K562 (cell line): ENCODE measurements around the gene POLR2L. TPM values are rescaled to one million over a fixed set of nuclear protein-coding genes. Genes with fewer than 3 reads are reported as not detected.
A peak's percentile ranks its signal among the peaks of the same experiment; 100 is the strongest.

Experiments used
- ATAC-seq: fragments of 200-7000 bp; cut with Tn5 transposase; 3 replicates; pipeline ENCODE4 v1.9.1; 2020; ENCODE audit warnings: moderate library complexity
- BruUV-seq: library from RNA; stranded (reverse); fragments of 400-500 nt; replicated peaks from 2 replicates; lab custom pipeline; 2021; lab: Mats Ljungman, UMichigan
- CTCF ChIA-PET: fragments of 300-600 bp; formaldehyde crosslinking; extraction: SDS; loops from one replicate; lab custom pipeline; 2021; ENCODE audit warnings: low intra/inter-chr PET ratio; lab: Yijun Ruan, JAX
- POLR2A ChIA-PET: fragments of 300-600, 350-650 bp; sonication (Branson Sonifier 250); formaldehyde crosslinking; extraction: SDS; loops from one replicate; lab custom pipeline; 2021; ENCODE audit warnings: antibody characterized with exemption, inconsistent platforms; lab: Yijun Ruan, JAX
- DNase-seq, 4 experiments: peaks; one replicate each; pipeline versions ENCODE4 v3.0.0 to v3.0.0-alpha.2; 2011 to 2018; ENCODE audit warnings: low spot score in 3 of 4, mixed read lengths in 3 of 4; ENCODE audit errors: extremely low read depth in 1 of 4
- FAIRE-seq: peaks from 2 replicates; lab custom pipeline; 2011; peaks lifted over from hg19 to GRCh38; lab: Jason Lieb, UNC
- H2AFZ ChIP-seq: 2 replicates; pipeline ENCODE4 v1.6.0; 2011; ENCODE audit warnings: low read depth, low read length, control low read depth, inconsistent platforms
- H3K27ac ChIP-seq: fragments of 200-600 bp; 3 replicates; pipeline ENCODE4 v1.8.0; 2011; ENCODE audit warnings: low read depth, mild to moderate bottlenecking, control low read depth, inconsistent platforms, low read length, moderate library complexity, mixed read lengths; ENCODE audit errors: extremely low read depth
- H3K27me3 ChIP-seq, 2 experiments: fragments of 300-600 bp in 1 of 2; 2 replicates in 1 of 2; 3 replicates in 1 of 2; pipeline versions ENCODE4 v1.6.0 to v1.8.0; 2011; ENCODE audit warnings: inconsistent platforms in 2 of 2, low read length in 2 of 2, mild to moderate bottlenecking in 1 of 2, mixed read lengths in 1 of 2, moderate library complexity in 1 of 2; ENCODE audit not compliant: control insufficient read depth in 2 of 2, insufficient read depth in 2 of 2
- H3K36me3 ChIP-seq: fragments of 300-600 bp; 3 replicates; pipeline ENCODE4 v1.8.0; 2011; ENCODE audit warnings: mild to moderate bottlenecking, low read length, inconsistent platforms; ENCODE audit not compliant: control insufficient read depth, insufficient read depth
- H3K4me1 ChIP-seq, 2 experiments: fragments of 200-600 bp in 1 of 2; replicated peaks in 1 of 2; 2 replicates in 1 of 2; 3 replicates in 1 of 2; pipeline versions ENCODE4 v1.5.1 to v1.8.0; 2011; ENCODE audit warnings: inconsistent platforms in 2 of 2, low read length in 2 of 2, mild to moderate bottlenecking in 1 of 2, mixed read lengths in 1 of 2, moderate library complexity in 1 of 2; ENCODE audit not compliant: control insufficient read depth in 2 of 2, insufficient read depth in 2 of 2
- H3K4me2 ChIP-seq: 2 replicates; pipeline ENCODE4 v1.6.1; 2011; ENCODE audit warnings: low read length, control low read depth, inconsistent platforms, mixed read lengths; ENCODE audit not compliant: insufficient read depth
- H3K4me3 ChIP-seq: fragments of 200-600 bp; sonication (generic), shearing (Covaris generic); 2 replicates; pipeline ENCODE4 v1.5.1; 2016; ENCODE audit warnings: control low read depth, inconsistent platforms
- H3K79me2 ChIP-seq: fragments of 200-600 bp; 3 replicates; pipeline ENCODE4 v1.8.0; 2011; ENCODE audit warnings: low read length, inconsistent platforms; ENCODE audit not compliant: control insufficient read depth, insufficient read depth
- H3K9ac ChIP-seq, 2 experiments: 2 replicates each; pipeline versions ENCODE4 v1.6.0 to v1.6.1; 2011; ENCODE audit warnings: low read depth in 2 of 2, low read length in 2 of 2, control low read depth in 1 of 2, inconsistent platforms in 1 of 2, mild to moderate bottlenecking in 1 of 2, mixed read lengths in 1 of 2; ENCODE audit not compliant: insufficient read depth in 1 of 2
- H3K9me1 ChIP-seq: one replicate; pipeline ENCODE4 v1.6.0; 2011; ENCODE audit warnings: inconsistent platforms, mild to moderate bottlenecking, low read length, moderate library complexity; ENCODE audit not compliant: control insufficient read depth, insufficient read depth
- H3K9me3 ChIP-seq: replicated peaks from 2 replicates; pipeline ENCODE4 v1.5.1; 2011; ENCODE audit warnings: low read depth, low read length, inconsistent platforms; ENCODE audit not compliant: control insufficient read depth, insufficient read depth
- H4K20me1 ChIP-seq: replicated peaks from 2 replicates; pipeline ENCODE4 v1.6.1; 2011; ENCODE audit warnings: low read length, inconsistent platforms, mixed read lengths; ENCODE audit not compliant: control insufficient read depth, insufficient read depth
- POLR2AphosphoS2 ChIP-seq: IDR thresholded peaks from 2 replicates; pipeline ENCODE4 v1.6.1; 2012; ENCODE audit warnings: low read length, improper control_type of control experiment
- POLR2G ChIP-seq: fragments of 200-400 bp; formaldehyde crosslinking; IDR thresholded peaks from 2 replicates; pipeline ENCODE4 v1.6.1; 2017; ENCODE audit warnings: low read depth, mild to moderate bottlenecking, antibody characterized with exemption, low read length, moderate library complexity
- RBM22 ChIP-seq: fragments of 200-400 bp; formaldehyde crosslinking; IDR thresholded peaks from 2 replicates; pipeline ENCODE4 v1.6.1; 2018; ENCODE audit warnings: low read length, low read depth; ENCODE audit not compliant: poor library complexity, severe bottlenecking
- THRA ChIP-seq: fragments of 450-650 bp; IDR thresholded peaks from 2 replicates; pipeline ENCODE4 v1.6.1; 2017; ENCODE audit warnings: mild to moderate bottlenecking, moderate library complexity
- WGBS: fragments of 100-300 bp; shearing (Covaris generic); methylation state at CpG from one replicate; pipeline ENCODE4 v1.1.6; 2016; ENCODE audit warnings: low coverage, mixed read lengths; ENCODE audit not compliant: insufficient coverage; ENCODE audit errors: missing lambda C conversion rate; 5-methylcytosine and 5-hydroxymethylcytosine counted together
- in situ Hi-C: fragments of 300-500 bp; cut with MboI; formaldehyde crosslinking; loops from 4 replicates; pipeline ENCODE4 v1.15.0; 2018; ENCODE audit warnings: inconsistent platforms, mixed read lengths
- intact Hi-C: fragments of 100-400 bp; cut with micrococcal nuclease; formaldehyde crosslinking; loops from 2 replicates; pipeline ENCODE4 v1.14.2; 2022
- polyA plus RNA-seq, 8 experiments: library from polyadenylated mRNA; depleted of rRNA in 4 of 8; stranded (reverse) in 5 of 8; unstranded in 3 of 8; fragments of >200 nt; fragmentation: Nextera tagmentation in 2 of 8; fragmentation: Illumina TruSeq in 1 of 8; extraction: Ambion mirVana in 2 of 8; extraction: Trizol in 1 of 8; gene quantifications; 2 replicates each; pipeline versions ENCODE4 v1.2.1 to v1.2.3, GENCODE V29; 2011 to 2014; ENCODE audit warnings: inconsistent platforms in 1 of 8, missing spikeins in 1 of 8
- total RNA-seq, 7 experiments: library from RNA; depleted of rRNA in 6 of 7; stranded (reverse); fragments of >200 nt in 6 of 7; fragmentation: Illumina TruSeq in 2 of 7; extraction: Trizol in 2 of 7; gene quantifications; 2 replicates each; pipeline versions ENCODE4 v1.2.1 to v1.2.3, GENCODE V29; 2011 to 2021; ENCODE audit warnings: low replicate concordance in 1 of 7

POLR2L gene
- total and polyA plus RNA-seq, 9 of the 15 experiments (the other 6 are each of a cell fraction or from before 2014, with no cell fraction given), result 38.3 to 688 (median 108) TPM

GRCh38 chr11:803467-803742, 38.9 kb downstream of the POLR2L start:
- Histone ChIP-seq H3K27me3 (no peaks in the 10 kb centered on the region), H3K27ac (no peak overlapping the region)
- no peak for ATAC-seq
- TF ChIP-seq POLR2AphosphoS2 (no peak), THRA (no peak), RBM22 (peak; percentile 12), POLR2G (0 out of 2 replicates have a peak, but pooled peaks have one; percentile 18)
- TF ChIP-seq, all 486 proteins: peak for 2
- Histone ChIP-seq H3K4me2 (no peak overlapping the region), H3K9me3 (no peaks in the 10 kb centered on the region), H3K36me3 (peaks cover 38% of the 10 kb centered on the region; the same call in 1 of the 3 replicates), H3K79me2 (peaks cover 27% of the 10 kb centered on the region), H3K4me3 (no peak overlapping the region), H2AFZ (no peak overlapping the region), H4K20me1 (no peaks in the 10 kb centered on the region), H3K9ac (peak overlapping the region in 1 of 2 experiments; percentile 97; a peak in 2 of 4 replicates), H3K4me1 (peaks cover 10 to 90% of the 10 kb centered on the region in 2 experiments; a peak in 4 of 5 replicates), H3K9me1 (no peaks in the 10 kb centered on the region)
- DNase-seq (no peak), FAIRE-seq (no peak)
- in situ Hi-C loops, result no loop called here
- 94% methylated on average over 3 of the region's 8 CpGs for WGBS
- BruUV-seq, result no TSS peak
- intact Hi-C loops, result no loop called here
- ChIA-PET POLR2A (interaction anchor here (1.1 kb wide), 1 partner anchor 24 kb away, joined by 3 read pairs; no protein-coding TSS in a partner anchor), CTCF (no interaction called here)
